HG03135 (cell line): ENCODE measurements around the gene ATP10D.

Experiments used
- ATAC-seq: cut with Tn5 transposase; IDR thresholded peaks from one replicate; pipeline ENCODE4 v1.9.1; 2021; ENCODE audit warnings: mild to moderate bottlenecking, moderate library complexity; ENCODE audit not compliant: unreplicated experiment

The ATP10D gene

GRCh38 chr4:47572981-47573380 lies 87.9 kb downstream of the ATP10D start:
- ATAC-seq = no peak

DNA sequence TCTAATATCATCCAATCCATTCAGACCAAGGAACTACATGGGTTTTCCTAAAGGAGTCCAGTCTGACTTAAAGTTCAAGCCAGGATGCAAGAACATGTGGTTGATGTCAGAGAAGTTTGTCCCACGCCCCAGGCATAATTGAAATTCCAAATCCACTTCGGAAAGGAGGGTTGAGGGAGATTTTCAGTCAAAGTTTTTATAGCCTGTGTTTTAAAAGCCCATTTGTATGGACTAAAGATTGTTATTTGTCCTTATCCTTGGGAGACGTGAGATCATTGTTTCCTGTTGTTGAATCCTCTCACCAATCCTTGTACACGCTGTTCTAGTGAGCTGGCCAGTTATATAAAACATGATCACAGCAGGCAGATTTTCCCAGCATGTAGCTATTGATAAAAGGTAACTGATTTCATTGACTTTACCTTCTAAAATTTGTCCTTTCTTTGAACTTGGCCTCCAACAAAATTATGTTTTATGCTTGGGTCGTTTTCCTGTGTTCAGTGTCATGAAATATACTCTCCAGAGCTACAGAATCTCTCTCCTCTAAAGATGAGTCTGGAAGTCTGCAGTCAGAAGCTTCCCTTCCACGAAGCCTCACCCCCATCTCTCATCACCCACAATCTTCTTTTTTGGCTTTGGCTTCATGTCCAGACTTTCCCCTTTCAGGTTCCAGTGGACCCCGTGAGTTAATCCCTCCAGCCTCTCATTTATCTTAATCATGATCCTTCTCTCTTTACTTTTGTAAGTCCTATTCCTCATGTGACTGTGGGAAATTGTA lies 92.9 kb downstream of the ATP10D start:
- ATAC-seq = no peak

GRCh38 chr4:47579235-47579634 lies 94.2 kb downstream of the ATP10D start:
- no peak for ATAC-seq

DNA sequence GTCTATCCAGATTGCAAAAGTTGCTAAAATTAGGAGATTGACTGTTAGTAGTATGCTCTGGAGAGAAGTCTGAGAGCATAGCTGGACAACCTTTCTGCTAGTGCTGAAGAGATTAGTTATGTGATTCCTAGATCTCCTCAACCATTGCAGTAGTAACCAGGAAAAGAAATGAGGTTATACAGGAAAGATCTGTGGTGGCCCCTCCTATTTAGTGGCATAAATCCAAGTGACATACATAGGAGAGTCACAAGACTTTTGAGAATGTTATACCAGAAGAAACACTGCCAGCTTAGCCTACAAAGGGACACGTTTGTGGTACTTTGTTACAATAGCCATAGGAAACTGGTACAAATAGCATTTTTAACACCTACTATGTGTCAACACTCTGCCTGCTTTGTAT lies 105.2 kb downstream of the ATP10D start:
- ATAC-seq = no peak

DNA sequence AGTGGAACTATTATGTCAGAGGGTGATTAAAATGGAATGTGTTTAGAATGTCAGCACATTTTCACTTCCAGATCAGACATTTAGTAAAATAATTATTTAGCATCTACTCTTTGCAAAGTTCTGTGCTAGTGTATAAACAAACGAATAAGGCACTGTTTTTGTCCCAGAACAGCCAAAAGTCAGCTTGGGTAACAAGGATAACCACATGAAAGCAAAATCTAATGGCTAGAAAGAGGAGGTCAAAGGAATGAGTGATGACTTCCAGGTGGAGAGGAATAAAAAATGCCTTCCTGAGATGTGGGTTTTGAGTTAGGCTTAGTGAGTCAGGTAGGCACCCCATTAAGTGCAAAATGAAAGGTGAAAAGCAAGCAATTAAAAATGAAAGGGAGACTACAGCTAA lies 112.6 kb downstream of the ATP10D start:
- ATAC-seq = no peak

DNA sequence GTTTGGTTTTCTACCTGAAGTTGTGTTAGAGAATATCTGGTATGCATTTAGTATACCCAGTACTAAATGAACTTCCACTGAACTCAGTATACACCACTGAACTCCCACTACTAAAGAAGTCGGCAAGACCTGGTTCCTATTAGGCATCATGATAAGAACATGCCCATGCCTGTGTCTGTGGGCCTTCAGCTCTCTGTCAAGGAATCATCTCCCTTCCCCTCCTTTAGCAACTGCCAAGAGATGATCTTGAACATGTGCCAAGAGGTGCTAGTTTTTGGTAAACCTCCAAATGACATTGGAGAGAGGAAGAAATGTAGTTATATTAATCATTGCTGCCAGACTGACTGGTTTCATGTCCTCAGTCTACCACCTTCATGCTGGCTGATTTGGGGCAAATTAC lies 113.2 kb downstream of the ATP10D start:
- ATAC-seq = no peak

GRCh38 chr4:47598896-47599295 lies 113.8 kb downstream of the ATP10D start:
- no peak for ATAC-seq

DNA sequence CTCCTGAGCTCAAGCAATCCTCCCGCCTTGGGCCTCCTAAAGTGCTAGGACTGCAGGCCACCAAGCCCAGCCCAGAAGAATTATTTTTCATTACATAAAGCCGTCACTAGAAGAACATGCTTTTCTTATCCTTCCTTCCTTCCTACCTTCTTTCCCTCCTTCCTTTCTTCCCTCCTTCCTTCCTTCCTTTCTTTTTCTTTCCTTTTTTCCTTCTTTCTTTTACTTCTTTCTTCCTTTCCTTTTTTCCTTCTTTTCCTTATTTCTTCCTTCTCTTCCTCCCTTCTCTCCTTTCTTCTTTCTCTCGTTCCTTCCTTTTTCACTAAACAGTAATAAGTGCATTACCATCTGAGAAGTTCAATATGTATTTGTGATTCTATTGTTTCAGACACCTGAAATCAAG lies 121.4 kb downstream of the ATP10D start:
- ATAC-seq = no peak

- no peak for ATAC-seq
Observed at GRCh38 chr4:47612116-47613023, 127.3 kb downstream of the ATP10D start.

DNA sequence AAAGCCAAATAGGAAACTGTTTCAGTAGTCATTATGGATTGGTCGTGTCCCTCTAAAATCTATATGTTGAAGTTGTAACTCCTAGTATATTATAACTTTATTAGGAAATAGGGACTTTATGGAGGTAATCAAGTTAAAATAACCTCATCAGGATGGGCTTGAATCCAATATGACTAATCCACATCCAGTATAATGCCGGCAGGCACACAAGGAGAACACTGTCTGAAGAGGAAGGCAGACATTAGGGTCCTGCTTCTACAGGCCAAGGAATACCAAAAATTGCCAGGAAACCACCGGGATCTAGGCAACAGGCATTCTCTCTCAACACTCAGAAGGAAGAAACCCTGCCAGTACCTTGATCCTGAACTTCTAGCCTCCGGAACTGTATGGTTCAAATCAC lies 130.3 kb downstream of the ATP10D start:
- no peak for ATAC-seq

GRCh38 chr4:47617607-47618006 lies 132.5 kb downstream of the ATP10D start:
- ATAC-seq = no peak

- no peak for ATAC-seq
Observed at GRCh38 chr4:47619691-47620090, 134.6 kb downstream of the ATP10D start.

GRCh38 chr4:47621181-47621580 lies 136.1 kb downstream of the ATP10D start:
- ATAC-seq = no peak

DNA sequence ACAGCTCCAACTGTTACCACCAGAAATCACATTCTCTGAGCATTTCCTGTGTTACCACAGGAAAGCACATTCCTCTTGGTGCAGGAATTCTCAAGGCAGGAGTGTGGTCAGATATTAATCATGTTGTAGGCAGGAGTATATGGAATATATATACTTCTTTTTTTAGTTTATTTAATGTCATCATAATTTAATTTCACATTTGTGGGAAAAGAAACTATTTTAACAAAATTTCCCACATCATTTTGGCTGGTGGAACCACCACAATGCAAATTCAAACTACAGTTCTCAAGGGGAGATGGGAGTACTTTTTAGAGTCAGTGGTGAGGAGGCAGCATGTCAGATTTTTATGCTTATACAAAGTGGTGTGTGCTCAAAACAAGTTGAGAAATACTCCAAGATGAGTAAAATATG lies 139.0 kb downstream of the ATP10D start:
- ATAC-seq = no peak

DNA sequence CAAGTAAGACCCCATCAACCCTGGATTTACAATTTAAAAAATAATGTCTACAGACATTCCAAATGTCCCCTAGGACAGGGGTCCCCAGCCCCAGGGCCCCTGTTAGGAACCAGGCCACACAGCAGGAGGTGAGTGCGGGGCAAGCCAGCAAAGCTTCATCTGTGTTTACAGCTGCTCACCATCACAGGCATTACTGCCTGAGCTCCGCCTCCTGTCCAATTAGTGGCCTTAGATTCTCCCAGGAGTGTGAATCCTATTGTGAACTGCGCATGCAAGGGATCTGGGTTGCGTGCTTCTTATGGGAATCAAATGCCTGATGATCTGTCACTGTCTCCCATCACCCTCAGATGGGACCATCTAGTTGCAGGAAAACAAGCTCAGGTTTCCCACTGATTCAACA lies 146.1 kb downstream of the ATP10D start:
- no peak for ATAC-seq

- ATAC-seq = no peak
Observed at GRCh38 chr4:47639531-47639930, 154.5 kb downstream of the ATP10D start.

DNA sequence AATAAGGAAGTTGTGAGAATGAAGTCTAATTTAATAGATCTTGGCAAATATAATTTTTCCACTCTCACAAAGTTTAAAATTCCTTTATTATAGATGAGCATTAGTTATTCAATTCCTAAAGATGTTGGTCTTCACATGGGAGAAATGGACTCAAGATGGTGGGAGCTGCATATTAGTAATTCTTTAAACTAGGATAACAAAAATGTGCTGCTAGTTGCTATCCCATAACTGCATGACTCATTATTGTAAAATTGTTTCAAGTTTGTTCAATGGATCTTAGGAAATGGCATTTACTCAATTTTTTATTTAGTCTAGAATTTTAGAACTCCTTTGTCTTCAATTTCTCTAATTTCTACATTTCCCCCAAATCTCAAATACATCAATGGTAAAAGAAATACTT lies 155.8 kb downstream of the ATP10D start:
- no peak for ATAC-seq

- no peak for ATAC-seq
Observed at GRCh38 chr4:47641755-47642154, 156.7 kb downstream of the ATP10D start.

GRCh38 chr4:47642191-47642830 lies 157.2 kb downstream of the ATP10D start:
- ATAC-seq = no peak
